SH-SY5Y (cell line): ENCODE data around the gene EMC1.

Experiments
- GATA2 ChIP-seq: IDR thresholded peaks from 2 replicates; pipeline ENCODE4 v1.6.1; 2011; ENCODE audit warnings: mild to moderate bottlenecking, low read depth, low read length
- GATA3 ChIP-seq: IDR thresholded peaks from 2 replicates; pipeline ENCODE4 v1.6.1; 2011; ENCODE audit warnings: low read depth, mild to moderate bottlenecking, low read length, moderate library complexity

GRCh38 chr1:19262744-19263143, 11.4 kb upstream of the EMC1 start:
- TF ChIP-seq GATA2 (no peak), GATA3 (no peak)
